HG02678 (cell line): Measurements from ENCODE around the gene F2.

Source experiments
- ATAC-seq: cut with Tn5 transposase; IDR thresholded peaks from one replicate; pipeline ENCODE4 v1.9.1; 2021; ENCODE audit warnings: mild to moderate bottlenecking, moderate library complexity; ENCODE audit not compliant: unreplicated experiment

Gene F2

GRCh38 chr11:46738887-46739286, 19.9 kb downstream of the F2 start:
- ATAC-seq, result no peak

GRCh38 chr11:46741600-46742484, 22.8 kb downstream of the F2 start:
- no peak for ATAC-seq

- no peak for ATAC-seq
Observed at GRCh38 chr11:46743043-46743442, 24.0 kb downstream of the F2 start.

- no peak for ATAC-seq
Observed at GRCh38 chr11:46743693-46744339, 24.8 kb downstream of the F2 start.

- ATAC-seq, result no peak
Observed at GRCh38 chr11:46745328-46745727, 26.3 kb downstream of the F2 start.

GRCh38 chr11:46745995-46746394, 27.0 kb downstream of the F2 start:
- no peak for ATAC-seq

- ATAC-seq, result no peak
Observed at GRCh38 chr11:46747150-46747549, 28.1 kb downstream of the F2 start.

GRCh38 chr11:46755962-46756361, 36.9 kb downstream of the F2 start:
- no peak for ATAC-seq

GRCh38 chr11:46759196-46759595, 40.2 kb downstream of the F2 start:
- ATAC-seq, result no peak

GRCh38 chr11:46760429-46761128, 41.6 kb downstream of the F2 start:
- no peak for ATAC-seq

GRCh38 chr11:46761807-46762206, 42.8 kb downstream of the F2 start:
- ATAC-seq, result no peak

GRCh38 chr11:46762248-46762647, 43.2 kb downstream of the F2 start:
- ATAC-seq, result no peak

GRCh38 chr11:46766656-46767055, 47.6 kb downstream of the F2 start:
- no peak for ATAC-seq

- ATAC-seq, result no peak
Observed at GRCh38 chr11:46769636-46770221, 50.7 kb downstream of the F2 start.

GRCh38 chr11:46776878-46777277, 57.9 kb downstream of the F2 start:
- ATAC-seq, result no peak

GRCh38 chr11:46778416-46778815, 59.4 kb downstream of the F2 start:
- no peak for ATAC-seq
